Suprapubic skin (tissue), 4 donors: ENCODE results near the gene DPH5. TPM values are rescaled to one million over a fixed set of nuclear protein-coding genes. Genes with fewer than 3 reads are reported as not detected.
A peak's percentile ranks its signal among the peaks of the same experiment; 100 is the strongest.

Source experiments
- DNase-seq, 2 donors: peaks; one replicate each; pipeline ENCODE4 v3.0.0-alpha.2; 2019; ENCODE audit warnings: low spot score in 2 of 2
- H3K27ac ChIP-seq: fragments of 200-600 bp; sonication (generic); one replicate; pipeline ENCODE4 v1.5.1; 2019
- H3K27me3 ChIP-seq: fragments of 200-600 bp; sonication (generic); one replicate; pipeline ENCODE4 v1.5.1; 2019
- H3K36me3 ChIP-seq: fragments of 200-600 bp; sonication (generic); one replicate; pipeline ENCODE4 v1.5.1; 2019
- H3K4me1 ChIP-seq: fragments of 200-600 bp; sonication (generic); one replicate; pipeline ENCODE4 v1.5.1; 2019
- H3K4me3 ChIP-seq: fragments of 200-600 bp; sonication (generic); one replicate; pipeline ENCODE4 v1.5.1; 2019; ENCODE audit warnings: mild to moderate bottlenecking
- H3K9me3 ChIP-seq: fragments of 200-600 bp; sonication (generic); one replicate; pipeline ENCODE4 v1.5.1; 2019
- CTCF ChIP-seq, 2 donors: fragments of 200-600 bp in 1 of 2; fragments of 450-650 bp in 1 of 2; sonication (generic) in 1 of 2; IDR thresholded peaks; one replicate each; pipeline ENCODE4 v1.5.1; 2016 to 2019; ENCODE audit warnings: antibody characterized with exemption in 2 of 2, mild to moderate bottlenecking in 1 of 2, moderate library complexity in 1 of 2
- EP300 ChIP-seq: sonication (generic); formaldehyde crosslinking; IDR thresholded peaks from one replicate; pipeline ENCODE4 v1.6.1; 2017; ENCODE audit warnings: antibody characterized with exemption
- POLR2A ChIP-seq, 2 donors: fragments of 450-650 bp; IDR thresholded peaks; one replicate each; pipeline ENCODE4 v1.6.1; 2017; ENCODE audit warnings: antibody characterized with exemption in 2 of 2, mild to moderate bottlenecking in 2 of 2, moderate library complexity in 2 of 2
- POLR2AphosphoS5 ChIP-seq, 3 donors: sonication (generic); formaldehyde crosslinking; IDR thresholded peaks; one replicate each; pipeline ENCODE4 v1.6.1; 2017; ENCODE audit warnings: antibody characterized with exemption in 3 of 3
- WGBS: methylation state at CpG from one replicate; pipeline ENCODE4 v1.1.5; 2018; 5-methylcytosine and 5-hydroxymethylcytosine counted together
- total RNA-seq, 4 donors: library from RNA; depleted of rRNA; stranded (reverse); fragments of >200 nt; gene quantifications; one replicate each; pipeline ENCODE4 v1.1.0, GENCODE V29; 2016

The DPH5 gene
- total RNA-seq, 4 donors from 2014 or later: 15.8 to 29.8 (median 24.3) TPM

- H3K4me3 ChIP-seq: peak overlapping the region; percentile 63
- no peak for TF ChIP-seq POLR2A (IDR thresholded peaks at IDR 0.05)
- TF ChIP-seq CTCF (IDR thresholded peaks at IDR 0.05): no peak
- no peak for TF ChIP-seq EP300
- TF ChIP-seq POLR2AphosphoS5 (IDR thresholded peaks at IDR 0.05): no peak
- no peak for DNase-seq
- H3K36me3 ChIP-seq: no peaks in the 10 kb centered on the region
- H3K27me3 ChIP-seq: no peaks in the 10 kb centered on the region
- peaks cover 21% of the 10 kb centered on the region for H3K4me1 ChIP-seq
- peak overlapping the region; percentile 81 for H3K27ac ChIP-seq
- no peaks in the 10 kb centered on the region for H3K9me3 ChIP-seq
- WGBS: 36% methylated on average over 5 of the region's 5 CpGs
Observed at GRCh38 chr1:101026430-101026788, 825 bp upstream of the DPH5 start.

- Histone ChIP-seq H3K27me3 (no peaks in the 10 kb centered on the region), H3K36me3 (no peaks in the 10 kb centered on the region), H3K4me3 (peak overlapping the region; percentile 63), H3K27ac (peak overlapping the region; percentile 81), H3K4me1 (peaks cover 21% of the 10 kb centered on the region), H3K9me3 (no peaks in the 10 kb centered on the region)
- under 1% methylated on average over 9 of the region's 9 CpGs for WGBS
- DNase-seq: no peak
- TF ChIP-seq POLR2AphosphoS5 (IDR thresholded peaks at IDR 0.05) (no peak), POLR2A (IDR thresholded peaks at IDR 0.05) (no peak), EP300 (no peak), CTCF (IDR thresholded peaks at IDR 0.05) (no peak)
Observed at GRCh38 chr1:101025283-101025656, 314 bp downstream of the DPH5 start.

- Histone ChIP-seq H3K4me1 (peaks cover 21% of the 10 kb centered on the region), H3K4me3 (no peak overlapping the region), H3K27me3 (no peaks in the 10 kb centered on the region), H3K9me3 (no peaks in the 10 kb centered on the region), H3K27ac (no peak overlapping the region), H3K36me3 (peaks cover 2% of the 10 kb centered on the region)
- no peak for TF ChIP-seq EP300
- TF ChIP-seq POLR2AphosphoS5 (IDR thresholded peaks at IDR 0.05): no peak
- TF ChIP-seq POLR2A (IDR thresholded peaks at IDR 0.05): no peak
- no peak for TF ChIP-seq CTCF (IDR thresholded peaks at IDR 0.05)
- DNase-seq: no peak
- 65% methylated on average over 3 of the region's 3 CpGs for WGBS
Observed at GRCh38 chr1:101022294-101022693, 3.3 kb downstream of the DPH5 start.

GRCh38 chr1:101017448-101017847 lies 8.1 kb downstream of the DPH5 start:
- Histone ChIP-seq H3K9me3 (no peaks in the 10 kb centered on the region), H3K27me3 (no peaks in the 10 kb centered on the region), H3K36me3 (peaks cover 2% of the 10 kb centered on the region), H3K27ac (no peak overlapping the region), H3K4me3 (no peak overlapping the region), H3K4me1 (peaks cover 7% of the 10 kb centered on the region)
- TF ChIP-seq EP300 (no peak), CTCF (IDR thresholded peaks at IDR 0.05) (no peak), POLR2AphosphoS5 (IDR thresholded peaks at IDR 0.05) (no peak), POLR2A (IDR thresholded peaks at IDR 0.05) (no peak)
- WGBS: 98% methylated on average over 1 of the region's 1 CpG
- DNase-seq: no peak

GRCh38 chr1:101013776-101014175 lies 11.8 kb downstream of the DPH5 start:
- DNase-seq: no peak
- Histone ChIP-seq H3K9me3 (no peaks in the 10 kb centered on the region), H3K4me1 (peaks cover 7% of the 10 kb centered on the region), H3K27ac (no peak overlapping the region), H3K36me3 (peaks cover 2% of the 10 kb centered on the region), H3K27me3 (no peaks in the 10 kb centered on the region), H3K4me3 (no peak overlapping the region)
- 38% methylated on average over 1 of the region's 1 CpG for WGBS
- TF ChIP-seq EP300: no peak

GRCh38 chr1:101008229-101008834 lies 17.3 kb downstream of the DPH5 start:
- peaks cover 11% of the 10 kb centered on the region for H3K4me1 ChIP-seq
- H3K27me3 ChIP-seq: no peaks in the 10 kb centered on the region
- H3K4me3 ChIP-seq: no peak overlapping the region
- no peaks in the 10 kb centered on the region for H3K9me3 ChIP-seq
- no peaks in the 10 kb centered on the region for H3K36me3 ChIP-seq
- no peak overlapping the region for H3K27ac ChIP-seq
- WGBS: 87% methylated on average over 3 of the region's 3 CpGs
- TF ChIP-seq POLR2A (IDR thresholded peaks at IDR 0.05) (no peak), CTCF (IDR thresholded peaks at IDR 0.05) (no peak), EP300 (no peak), POLR2AphosphoS5 (IDR thresholded peaks at IDR 0.05) (no peak)
- DNase-seq: no peak
